ENCODE results near the gene SKI.

Gene SKI

DNA sequence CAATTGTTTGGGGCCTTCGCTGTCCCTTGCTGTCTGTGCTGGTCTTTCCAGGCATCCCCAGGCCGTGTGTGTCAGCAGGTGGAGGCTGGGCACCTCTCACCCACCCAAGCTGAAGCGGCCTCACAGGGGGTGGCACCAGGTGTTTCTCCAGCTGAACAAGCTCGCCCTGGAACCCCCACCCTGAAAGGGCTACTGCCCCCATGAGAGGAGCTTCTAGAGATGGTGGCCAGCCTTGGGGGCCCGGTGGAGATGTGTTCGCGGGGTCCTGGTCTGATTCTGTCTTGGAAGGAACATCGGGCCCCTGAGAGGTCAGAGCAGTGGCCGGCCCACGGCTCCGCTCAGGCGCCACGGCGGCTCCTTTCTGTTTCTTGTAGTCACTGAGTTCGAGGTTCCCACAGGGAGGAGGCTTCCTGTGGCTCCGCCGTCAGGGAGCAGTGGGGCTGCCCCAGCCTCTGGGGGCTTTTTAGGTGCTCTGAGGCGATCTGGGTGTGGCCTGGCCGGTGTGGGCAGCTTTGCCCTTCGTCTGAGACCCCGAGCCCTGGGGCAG lies 46.9 kb downstream of the SKI start:
- in situ Hi-C loops (cut with MboI; ENCODE audit: low sequenced_read_pairs) = no loop called here

DNA sequence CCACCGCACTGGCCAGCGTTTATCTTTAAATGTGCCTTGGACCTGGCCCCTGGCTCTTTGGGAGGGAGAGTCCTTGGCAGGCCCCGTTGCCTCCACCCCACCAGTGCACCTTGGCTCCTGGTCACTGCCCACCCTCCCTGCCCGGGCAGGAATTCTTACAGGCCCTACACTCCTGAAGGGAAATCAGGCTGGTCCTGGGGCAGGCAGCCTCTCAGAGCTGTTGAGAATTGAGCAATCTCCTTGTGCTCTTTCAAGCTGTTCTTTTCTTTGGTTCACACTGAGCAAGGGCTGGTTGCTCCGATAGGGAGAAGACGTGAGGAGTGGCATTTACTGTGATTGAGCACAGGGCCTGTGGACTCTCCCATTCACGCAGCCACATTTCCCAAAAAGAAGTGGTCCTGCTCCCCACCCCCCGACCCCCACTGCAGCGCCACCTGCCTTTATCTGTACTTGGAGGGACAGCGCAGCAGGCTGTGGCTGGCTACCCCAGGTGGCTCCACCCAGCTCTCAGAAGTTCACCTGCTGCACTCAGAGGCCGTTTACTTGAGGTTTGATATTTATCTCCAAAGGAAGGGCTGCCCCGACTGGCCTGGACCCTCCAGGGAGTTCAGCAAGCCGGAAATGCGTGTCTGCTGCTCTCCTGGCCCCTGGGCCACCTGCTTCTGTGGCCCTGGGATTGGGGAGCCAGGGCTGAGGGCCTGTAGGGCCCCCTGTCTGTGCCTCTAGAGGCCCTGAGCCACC lies 47.8 kb downstream of the SKI start:
- in situ Hi-C loops (cut with MboI; ENCODE audit: low sequenced_read_pairs) = no loop called here

DNA sequence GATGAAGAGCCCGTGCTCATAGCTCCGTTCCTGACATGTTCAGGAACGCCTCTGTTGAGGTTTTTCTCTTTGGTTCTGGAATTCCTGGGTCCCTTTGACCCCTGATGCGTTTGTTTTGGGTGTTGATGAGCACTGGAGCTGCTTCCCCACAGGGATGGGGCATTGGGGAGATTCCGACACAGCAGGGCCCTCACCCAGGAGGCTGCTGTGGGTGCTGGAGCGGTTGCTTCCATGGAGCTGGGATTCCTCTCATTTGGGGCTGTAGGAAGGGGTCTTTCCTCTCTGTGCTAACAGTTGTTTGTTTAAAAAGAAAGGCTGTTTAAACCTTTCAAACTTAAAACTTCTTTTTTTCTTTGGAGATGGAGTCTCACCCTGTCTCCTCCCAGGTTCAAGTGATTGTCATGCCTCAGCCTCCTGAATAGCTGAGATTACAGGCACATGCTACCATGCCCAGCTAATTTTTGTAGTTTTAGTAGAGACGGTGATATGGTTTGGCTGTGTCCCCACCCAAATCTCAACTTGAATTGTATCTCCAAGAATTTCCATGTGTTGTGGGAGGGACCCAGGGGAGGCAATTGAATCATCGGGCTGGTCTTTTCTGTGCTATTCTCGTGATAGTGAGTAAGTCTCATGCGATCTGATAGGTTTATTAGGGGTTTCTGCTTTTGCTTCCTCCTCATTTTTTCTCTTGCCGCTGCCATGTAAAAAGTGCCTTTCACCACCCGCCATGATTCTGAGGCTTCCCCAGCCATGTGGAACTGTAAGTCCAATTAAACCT lies 48.9 kb downstream of the SKI start:
- in situ Hi-C loops (cut with MboI; ENCODE audit: low sequenced_read_pairs) = no loop called here

DNA sequence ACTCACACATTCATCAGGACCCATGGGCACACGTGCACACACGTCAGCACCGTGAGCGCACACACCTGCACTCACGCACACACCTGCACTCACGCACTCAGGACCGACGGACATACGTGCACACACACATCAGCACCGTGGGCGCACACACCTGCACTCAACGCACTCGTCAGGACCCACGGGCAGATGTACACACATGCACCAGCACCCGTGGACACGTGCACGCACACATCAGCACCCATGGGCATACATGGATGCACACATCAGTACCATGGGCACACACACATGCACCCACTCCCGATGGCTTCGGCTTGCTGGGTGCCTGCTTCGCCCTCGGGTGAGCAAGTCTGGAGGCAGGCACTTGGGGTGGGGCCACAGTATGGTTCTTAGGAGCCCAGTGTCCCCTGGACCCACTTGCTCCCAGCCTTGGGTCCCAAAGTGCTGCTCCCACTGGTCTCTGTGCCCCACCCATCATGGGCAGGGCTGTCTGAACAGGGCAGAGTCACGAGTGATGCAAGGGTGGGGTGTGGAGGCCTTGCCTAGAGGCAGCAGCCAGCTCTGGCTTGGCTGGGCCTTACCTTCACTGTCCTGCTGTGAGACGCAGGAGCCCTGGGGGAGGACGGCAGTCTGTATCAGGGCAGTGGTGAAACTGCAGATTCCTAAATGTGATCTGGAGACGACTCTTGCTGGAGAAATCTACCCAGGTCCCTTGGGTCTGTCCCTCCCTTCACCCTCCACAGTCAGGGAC lies 49.8 kb downstream of the SKI start:
- in situ Hi-C loops (cut with MboI; ENCODE audit: low sequenced_read_pairs) = no loop called here

DNA sequence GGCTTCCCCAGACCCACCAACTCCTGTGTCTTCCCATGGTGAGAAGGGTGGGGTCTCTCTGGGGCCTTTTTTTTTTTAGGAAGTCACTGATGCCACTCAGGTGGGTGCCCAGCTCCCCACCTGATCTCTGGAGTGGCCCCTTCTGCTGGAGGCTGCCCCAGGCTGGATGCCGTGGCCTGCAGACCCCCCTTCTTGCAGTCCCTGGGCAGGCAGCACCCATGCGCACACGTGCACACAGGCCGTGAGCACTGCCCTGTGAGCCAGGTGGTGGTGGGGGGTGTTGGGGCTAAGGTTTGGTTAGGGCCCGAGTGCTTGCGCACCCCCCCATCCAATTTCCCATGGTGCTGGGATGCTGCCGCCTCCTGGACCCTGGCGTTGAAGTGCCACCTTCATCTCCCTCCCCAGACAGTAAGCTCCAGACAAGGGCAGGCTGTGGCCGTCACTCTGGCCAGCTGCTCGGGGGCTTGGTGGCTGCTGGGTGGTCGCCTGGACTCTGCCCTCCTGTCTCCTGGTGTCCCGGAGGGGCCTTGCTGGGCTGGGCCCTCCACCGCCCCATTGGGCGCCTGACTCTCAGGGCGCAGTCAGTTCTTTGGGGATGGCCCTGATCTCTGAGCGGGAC lies 50.6 kb downstream of the SKI start:
- in situ Hi-C loops (cut with MboI; ENCODE audit: low sequenced_read_pairs) = no loop called here

DNA sequence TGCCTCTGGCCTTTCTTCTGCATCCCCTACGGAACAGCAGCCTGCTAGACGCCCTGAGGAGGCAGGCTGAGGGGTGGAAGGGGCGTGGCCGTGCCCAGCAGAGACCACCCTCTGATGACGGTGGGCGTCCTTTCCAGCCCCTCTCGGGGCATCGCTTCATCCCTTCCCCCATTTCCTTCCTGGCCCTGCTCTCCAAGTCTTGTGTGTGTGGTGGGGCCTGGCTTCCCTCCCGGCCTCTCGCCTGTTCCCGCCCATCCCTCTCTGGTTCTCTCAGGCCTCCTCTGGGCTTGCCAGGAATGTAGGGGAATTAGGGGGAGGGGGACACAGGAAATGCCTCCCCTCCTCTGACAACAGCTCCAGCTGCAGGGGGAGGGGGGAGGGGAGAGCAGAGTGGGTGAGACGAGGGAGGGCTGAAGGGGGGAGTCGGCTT lies 51.1 kb downstream of the SKI start:
- in situ Hi-C loops (cut with MboI; ENCODE audit: low sequenced_read_pairs) = no loop called here

DNA sequence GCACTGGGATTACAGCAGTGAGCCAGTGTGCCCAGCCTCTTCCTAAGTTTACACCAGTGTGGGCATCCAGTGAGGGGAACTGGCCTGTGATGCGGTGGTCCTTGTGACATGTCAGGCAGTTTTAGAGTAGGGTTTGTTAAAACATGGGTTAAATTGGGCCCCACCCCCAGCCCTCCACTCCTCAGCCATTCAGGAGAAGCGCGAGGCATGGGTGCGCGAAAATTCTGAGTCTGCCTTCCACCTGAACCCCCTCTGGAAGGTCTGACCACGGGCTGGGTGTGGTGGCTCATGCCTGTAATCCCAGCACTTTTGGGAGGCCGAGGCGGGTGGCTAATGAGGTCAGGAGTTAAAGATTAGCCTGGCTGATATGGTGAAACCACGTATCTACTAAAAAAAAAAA lies 51.7 kb downstream of the SKI start:
- in situ Hi-C loops (cut with MboI; ENCODE audit: low sequenced_read_pairs) = no loop called here

DNA sequence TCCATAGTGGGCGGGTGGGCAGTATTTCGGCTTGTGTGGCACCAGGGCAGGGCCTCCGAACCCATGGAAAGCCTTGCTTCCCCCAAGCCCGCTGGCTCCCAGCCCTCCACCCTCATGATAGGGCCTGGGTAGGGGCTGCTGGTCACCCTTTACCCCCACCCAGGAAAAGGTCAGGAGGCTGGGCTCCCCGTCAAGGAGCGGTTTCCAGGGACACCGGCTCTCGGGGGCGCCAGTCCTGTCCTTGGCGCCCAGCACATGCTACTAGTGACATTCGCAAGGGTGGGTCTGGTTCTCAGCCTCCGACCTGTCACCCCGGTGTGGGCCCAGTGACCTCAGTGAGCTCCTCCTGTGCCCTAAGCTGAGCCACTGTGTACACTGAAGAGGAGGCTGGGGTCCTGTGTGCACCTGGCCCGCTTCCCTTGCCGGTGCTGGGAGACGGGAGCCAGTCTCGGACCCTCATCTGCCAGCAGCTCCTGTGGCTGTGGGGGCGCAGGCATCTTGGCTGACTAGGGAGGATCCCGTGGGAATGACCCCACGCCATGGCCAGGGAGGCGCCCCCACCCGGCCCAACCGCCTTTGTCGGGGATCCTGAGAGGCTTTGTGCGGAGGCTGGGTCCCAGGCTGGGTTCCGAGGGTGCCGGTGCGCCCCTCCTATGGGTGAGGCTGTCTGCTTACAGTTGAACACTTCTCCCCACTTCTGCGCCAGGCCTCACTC lies 54.6 kb downstream of the SKI start:
- in situ Hi-C loops (cut with MboI; ENCODE audit: low sequenced_read_pairs) = no loop called here

DNA sequence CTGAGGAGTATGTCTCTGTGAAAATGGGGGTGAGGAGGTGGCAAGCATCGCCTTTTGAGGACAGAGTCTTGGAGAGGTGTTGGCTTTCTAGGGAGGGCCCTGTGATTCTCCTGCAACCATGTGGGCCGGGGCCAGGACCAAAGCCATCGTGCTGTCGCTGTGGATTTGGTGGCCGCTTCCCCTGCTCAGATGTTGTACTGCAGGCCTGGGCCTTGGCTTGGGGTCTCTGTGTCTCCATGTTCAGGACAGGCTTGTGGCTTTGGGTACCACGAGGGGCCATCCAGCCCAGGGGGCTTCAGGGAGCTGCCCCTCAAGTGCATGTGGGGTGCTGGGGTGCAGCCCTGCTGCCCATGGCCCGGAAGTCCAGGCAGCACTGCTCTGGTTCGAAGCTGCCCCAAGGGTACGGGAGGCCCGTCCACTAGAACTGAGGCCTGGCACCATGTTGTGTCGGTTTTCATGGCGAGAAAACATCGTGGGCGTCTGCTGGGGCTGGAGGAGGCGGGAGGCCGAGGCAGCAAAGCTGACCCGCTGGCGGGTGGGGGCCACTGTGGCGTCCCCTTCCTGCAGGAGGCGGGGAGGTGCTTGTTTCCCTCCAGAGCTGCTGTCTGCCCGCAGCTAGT lies 55.4 kb downstream of the SKI start:
- in situ Hi-C loops (cut with MboI; ENCODE audit: low sequenced_read_pairs) = no loop called here

DNA sequence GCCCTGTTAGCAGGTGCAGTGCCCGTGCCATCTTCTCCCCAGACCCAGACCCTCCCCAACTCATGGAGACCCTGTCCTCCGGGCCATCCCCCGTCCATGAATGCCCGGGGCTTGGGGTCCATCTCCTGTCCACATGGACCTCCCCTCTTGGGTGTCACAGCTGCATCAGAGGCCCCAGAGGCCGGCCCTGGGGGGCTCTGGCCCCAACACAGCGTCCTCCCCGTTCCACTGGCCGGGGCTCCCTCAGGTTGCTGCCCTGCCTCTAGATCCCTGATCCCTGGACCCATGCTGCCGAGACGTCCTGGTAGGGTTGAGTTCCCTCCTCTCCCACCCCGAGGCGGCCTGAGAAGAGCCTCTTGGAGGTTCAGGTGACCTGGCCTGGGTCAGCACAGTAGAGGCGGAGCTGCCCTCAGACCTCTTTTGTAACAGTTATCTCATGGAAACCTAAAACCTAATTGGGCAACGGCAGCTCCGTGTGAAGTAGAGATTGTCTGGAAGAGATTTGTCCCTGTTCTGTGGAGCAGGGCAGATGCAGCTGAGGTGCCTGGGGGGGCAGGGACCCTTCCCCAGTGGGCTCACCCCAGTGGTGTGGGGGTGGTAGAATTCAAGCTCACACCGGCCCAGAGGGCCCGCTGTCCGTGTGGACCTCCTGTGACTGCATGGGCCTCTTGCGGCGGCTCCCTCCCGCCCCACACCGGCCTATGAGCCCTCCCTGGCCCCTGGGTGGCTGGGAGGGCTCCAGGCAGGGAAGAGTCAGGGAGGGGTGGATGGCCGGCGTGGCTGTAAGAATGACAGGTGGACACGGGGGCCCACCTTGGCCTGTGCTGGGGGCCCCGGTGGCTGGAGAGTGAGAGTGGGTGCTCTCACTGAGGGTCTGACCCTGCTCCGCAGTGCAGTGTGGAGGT lies 56.1 kb downstream of the SKI start:
- in situ Hi-C loops (cut with MboI; ENCODE audit: low sequenced_read_pairs) = no loop called here

DNA sequence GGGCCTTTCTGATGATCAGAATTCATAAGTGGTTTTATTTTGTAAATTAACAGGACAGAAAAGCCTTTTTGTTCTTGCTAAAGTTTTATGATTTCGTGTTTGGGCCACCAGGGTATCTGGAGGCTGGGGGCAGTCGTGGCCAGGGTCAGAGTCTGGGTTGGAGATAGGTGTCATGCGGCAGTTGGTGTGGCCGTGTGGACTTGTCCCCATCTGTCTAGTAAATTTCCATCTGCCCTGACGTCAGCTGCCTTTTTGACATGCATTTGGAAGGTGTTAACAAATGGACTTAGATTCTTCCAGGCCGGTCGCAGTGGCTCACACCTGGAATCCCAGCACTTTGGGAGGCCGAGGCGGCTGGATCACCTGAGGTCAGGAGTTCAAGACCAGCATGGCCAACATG lies 56.8 kb downstream of the SKI start:
- in situ Hi-C loops (cut with MboI; ENCODE audit: low sequenced_read_pairs) = no loop called here

DNA sequence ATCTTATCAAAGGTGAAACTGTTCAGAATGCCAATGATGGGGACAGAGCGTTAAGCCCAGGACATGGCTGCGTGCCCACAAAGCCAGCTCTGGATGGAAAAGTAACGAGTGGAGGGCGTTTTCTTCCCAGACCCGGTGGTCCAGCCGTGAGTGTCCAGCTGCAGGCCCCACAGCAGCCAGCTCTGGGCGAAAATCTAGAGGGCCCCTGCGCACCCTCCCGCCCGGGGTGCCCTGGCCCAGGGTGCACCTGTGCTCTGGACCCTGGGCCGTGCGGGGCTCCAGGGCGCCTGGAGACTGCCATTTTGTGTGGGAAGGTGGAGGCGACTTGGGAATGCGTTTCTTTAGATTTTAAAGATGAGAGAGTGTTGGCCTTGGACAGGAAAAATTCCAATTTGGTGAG lies 58.8 kb downstream of the SKI start:
- in situ Hi-C loops (cut with MboI; ENCODE audit: low sequenced_read_pairs) = no loop called here

DNA sequence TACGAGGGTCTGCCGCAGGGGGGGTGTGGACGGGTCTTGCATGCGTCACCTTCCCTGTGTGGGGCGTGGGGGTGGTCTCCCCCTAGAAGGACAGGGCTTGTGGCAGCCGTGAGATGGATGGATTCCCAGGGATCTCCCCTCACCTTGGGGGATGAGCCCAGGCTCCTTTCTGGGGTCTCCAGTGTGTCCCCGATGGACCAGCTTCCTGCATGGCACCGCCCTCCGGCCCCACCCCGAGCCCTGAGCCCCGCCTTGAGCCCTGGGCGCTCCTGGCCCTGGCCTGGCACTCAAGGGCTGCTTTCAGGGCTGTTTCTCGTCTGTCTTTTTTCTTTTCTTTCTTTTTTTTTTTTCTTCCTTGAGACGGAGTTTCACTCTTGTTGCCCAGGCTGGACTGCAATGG lies 59.5 kb downstream of the SKI start:
- in situ Hi-C loops (cut with MboI; ENCODE audit: low sequenced_read_pairs) = no loop called here

DNA sequence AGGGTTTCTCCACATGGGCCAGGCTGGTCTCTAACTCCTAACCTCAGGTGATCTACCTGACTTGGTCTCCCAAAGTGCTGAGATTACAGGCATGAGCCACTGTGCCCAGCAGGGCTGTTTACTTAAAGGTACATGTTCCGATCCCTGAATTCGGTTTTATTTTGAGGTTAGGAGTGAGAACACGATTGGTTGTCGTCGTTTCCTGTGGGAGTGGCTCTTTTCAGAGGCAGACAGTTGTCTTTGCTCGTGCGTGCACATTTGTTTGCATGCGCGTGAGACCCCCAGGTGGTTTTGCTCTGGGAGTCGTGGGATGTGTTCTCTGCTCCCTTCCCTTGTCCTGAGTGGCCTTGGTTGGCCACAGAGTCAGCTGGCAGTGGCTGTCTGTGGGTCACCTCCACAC lies 60.2 kb downstream of the SKI start:
- in situ Hi-C loops (cut with MboI; ENCODE audit: low sequenced_read_pairs) = no loop called here

DNA sequence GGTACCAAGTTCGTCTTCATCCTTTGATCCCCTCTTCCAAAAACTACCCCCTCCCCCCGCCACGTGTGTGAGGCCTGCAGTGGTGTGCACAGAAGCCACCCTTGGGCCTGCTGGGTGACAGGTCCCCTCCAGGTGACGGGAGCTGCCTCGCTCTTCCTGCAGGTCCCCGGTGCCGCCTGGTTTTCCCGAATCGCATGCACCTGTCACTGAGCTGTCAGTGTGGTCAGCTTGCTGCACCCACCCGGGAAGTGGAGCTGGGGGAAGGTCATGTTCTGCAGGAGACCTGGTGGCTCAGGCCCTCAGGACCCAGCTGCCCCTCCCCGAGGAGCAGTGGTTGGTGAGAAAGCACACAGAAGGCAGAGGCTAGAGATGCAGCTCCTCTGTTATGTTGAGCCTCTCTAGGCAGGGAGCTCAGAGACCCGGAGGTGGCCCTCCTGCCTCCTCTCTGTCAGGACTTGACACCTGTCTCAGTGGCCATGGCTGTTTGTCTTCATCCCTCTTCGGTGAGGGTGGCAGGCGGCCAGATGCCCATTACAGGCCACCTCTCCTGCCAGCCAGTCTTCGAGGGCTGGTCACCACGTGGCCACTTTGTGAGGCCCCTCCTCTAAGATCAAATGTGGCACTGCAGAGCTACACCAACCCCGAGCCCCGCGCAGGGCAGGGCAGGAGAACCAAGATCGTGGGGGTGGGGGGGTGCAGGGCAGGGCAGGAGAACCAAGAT lies 60.9 kb downstream of the SKI start:
- in situ Hi-C loops (cut with MboI; ENCODE audit: low sequenced_read_pairs) = no loop called here

DNA sequence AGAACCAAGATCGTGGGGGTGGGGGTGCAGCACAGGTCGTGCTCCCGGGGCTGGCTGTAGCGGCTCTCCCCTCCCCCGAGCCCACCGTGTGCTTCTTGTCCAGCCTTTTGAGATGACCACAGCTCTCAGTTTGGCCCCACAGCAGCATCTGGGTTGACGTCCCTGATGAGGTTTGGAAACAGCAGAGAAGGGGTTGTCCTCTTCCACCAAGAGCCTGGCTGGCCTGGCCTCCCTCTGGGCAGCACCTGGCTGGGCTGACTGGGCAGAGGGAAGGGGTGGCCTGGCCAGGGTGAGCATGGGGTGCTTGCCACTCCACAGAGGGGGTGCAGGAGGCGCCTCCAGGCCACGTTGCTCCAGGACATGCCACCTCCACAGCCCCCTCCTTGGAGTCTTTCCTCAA lies 61.5 kb downstream of the SKI start:
- in situ Hi-C loops (cut with MboI; ENCODE audit: low sequenced_read_pairs) = no loop called here

DNA sequence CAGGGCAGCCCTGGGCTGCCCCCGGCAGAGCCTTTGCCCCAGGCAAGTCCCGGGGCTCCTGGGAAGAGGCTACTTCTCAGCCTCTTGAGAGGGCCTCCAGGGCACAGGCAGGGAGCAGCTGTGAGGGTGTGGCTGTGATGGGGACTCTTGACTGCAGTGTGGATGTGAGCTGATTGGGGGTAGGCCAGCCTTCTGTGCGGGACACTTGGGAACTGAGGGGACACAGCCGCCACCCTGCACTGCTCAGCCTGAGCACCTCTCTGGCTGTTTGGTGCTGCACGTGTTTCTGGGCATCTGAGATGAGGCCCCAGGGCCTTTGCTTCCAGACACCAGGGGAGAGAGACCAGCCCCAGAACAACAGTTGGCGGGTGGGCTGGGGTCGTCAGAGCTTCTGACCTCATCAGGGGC lies 62.1 kb downstream of the SKI start:
- in situ Hi-C loops (cut with MboI; ENCODE audit: low sequenced_read_pairs) = no loop called here
